ENCODE data around the gene TBKBP1. TPM values are rescaled to one million over a fixed set of nuclear protein-coding genes. Genes with fewer than 3 reads are reported as not detected.

Gene TBKBP1
- polyA plus RNA-seq, 4 donors = 23.5 to 31.4 (median 27.1) TPM

DNA sequence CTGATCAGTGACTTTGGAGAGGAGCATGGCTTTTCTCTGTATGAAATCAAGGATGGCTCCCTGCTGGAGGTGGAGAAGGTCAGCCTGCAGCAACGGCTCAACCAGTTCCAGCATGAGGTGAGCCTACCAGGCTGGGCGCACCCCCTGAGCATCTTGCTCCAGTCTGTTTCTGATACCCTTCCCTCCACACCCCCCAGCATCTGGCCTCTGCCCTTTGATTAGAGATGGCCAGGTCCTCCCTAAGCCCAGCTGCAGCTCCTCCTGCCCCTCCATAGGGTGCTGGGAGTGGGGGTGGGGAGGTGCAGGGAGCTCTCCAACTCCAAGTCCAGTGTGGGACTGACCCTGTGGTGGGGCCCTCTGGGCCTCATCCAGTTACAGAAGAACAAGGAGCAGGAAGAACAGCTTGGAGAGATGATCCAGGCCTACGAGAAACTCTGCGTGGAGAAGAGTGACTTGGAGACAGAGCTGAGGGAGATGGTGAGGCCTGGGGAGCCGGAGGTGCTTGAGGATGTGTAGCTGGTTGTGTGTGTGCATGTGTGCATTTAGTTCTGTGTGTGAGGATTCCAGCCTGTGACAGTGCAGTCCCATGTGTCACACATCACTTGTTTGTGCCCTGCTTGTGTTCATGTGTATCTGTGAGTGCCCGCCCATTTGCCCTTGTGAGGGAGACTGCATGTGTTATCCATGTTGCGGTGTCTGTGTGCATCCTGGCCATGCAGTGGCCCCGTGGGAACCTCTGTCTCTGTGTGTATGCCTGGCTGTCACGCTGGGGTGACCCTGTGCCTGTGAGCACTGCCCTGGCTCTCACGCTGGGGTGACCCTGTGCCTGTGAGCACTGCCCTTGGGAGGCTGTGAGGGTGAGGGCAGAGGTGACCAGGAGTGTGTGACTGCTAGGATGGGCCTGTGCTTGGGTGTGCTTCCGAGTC, 3.0 kb downstream of the TBKBP1 start:
- no peak for DNase-seq (ENCODE audit: low read depth in 4 of 4, low spot score in 3 of 4)

DNA sequence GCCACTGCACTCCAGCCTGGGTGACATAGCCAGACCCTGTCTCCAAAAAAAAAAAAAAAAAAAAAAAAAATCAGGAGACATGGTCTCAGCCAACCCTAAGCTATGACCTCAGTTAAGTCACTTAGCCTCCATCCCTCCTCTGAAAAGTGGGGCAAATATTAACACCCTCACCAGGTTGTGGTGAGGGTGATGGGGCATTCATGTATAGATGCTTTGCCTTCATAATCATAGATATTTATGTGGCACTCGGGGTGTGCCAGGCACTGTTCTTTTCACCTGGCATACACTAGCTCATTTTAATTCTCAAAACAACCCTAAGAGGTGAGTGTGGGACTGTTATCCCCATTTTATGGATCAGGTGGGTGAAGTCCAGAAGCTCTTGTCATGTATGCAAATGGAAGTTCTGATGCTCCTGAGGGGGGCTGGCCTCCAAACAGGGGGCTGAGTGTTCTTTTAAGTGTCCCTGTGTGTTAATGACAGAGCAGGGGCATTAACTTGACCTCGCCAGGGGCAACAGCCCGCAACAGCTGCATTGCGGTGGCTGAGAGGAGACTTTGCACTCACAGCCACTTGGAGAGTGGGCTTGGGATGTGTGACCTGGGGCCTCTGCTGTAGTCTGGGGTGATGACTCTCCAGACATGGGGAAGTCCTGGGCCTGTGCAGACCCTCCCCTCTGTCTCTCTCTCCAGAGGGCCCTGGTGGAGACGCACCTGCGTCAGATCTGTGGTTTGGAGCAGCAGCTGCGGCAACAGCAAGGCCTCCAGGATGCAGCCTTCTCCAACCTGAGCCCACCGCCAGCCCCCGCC, 4.1 kb downstream of the TBKBP1 start:
- DNase-seq (ENCODE audit: low read depth in 4 of 4, low spot score in 3 of 4) = no peak

DNA sequence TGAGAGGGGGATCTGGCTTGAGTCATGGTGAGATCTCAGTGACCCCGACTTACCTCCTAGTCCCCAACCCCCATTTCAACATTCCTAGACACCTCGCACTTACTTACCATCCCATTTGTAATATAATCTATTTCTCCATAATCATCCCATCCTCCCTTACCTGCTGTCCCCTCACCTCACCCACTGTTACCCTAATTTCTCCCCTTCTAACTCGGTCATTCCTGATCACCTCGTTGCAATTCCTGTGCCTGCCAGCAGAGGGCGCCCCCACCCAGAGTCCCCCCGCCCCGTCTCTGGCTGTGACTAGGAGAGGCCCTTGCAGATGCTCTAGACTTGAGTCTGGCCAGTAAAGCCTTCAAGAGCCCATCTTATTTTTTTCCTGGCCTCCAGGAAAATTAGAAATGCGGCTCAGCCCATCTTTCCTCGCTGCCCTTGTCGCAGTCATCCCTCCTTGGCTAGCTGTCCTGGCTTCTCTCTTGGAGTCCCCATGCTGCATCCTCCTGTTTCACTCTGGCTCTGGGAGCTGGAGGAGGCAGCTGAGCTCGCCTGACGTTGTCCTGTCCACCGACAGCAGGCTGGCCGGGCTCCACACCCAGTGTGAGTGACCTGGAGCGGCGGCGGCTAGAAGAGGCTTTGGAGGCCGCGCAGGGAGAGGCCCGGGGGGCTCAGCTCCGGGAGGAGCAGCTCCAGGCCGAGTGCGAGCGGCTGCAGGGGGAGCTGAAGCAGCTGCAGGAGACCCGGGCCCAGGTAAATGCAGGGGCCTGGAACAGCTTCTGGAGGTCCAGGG, 5.0 kb downstream of the TBKBP1 start:
- no peak for DNase-seq (ENCODE audit: low read depth in 4 of 4, low spot score in 3 of 4)

DNA sequence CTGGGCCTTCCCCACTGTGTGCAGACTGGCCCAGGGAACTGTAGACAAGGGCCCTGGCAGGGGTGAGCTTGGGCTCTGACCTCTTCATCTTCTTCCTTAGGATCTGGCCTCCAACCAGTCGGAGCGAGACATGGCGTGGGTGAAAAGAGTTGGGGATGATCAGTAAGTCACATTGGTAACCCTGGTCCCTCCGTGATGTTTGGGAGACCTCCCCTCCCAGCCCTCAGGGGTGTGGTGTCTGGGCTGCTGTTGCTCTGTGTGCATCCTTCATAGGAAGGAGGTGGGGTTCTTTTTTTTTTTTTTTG, 5.5 kb downstream of the TBKBP1 start:
- DNase-seq (ENCODE audit: low read depth in 4 of 4, low spot score in 3 of 4) = no peak

DNA sequence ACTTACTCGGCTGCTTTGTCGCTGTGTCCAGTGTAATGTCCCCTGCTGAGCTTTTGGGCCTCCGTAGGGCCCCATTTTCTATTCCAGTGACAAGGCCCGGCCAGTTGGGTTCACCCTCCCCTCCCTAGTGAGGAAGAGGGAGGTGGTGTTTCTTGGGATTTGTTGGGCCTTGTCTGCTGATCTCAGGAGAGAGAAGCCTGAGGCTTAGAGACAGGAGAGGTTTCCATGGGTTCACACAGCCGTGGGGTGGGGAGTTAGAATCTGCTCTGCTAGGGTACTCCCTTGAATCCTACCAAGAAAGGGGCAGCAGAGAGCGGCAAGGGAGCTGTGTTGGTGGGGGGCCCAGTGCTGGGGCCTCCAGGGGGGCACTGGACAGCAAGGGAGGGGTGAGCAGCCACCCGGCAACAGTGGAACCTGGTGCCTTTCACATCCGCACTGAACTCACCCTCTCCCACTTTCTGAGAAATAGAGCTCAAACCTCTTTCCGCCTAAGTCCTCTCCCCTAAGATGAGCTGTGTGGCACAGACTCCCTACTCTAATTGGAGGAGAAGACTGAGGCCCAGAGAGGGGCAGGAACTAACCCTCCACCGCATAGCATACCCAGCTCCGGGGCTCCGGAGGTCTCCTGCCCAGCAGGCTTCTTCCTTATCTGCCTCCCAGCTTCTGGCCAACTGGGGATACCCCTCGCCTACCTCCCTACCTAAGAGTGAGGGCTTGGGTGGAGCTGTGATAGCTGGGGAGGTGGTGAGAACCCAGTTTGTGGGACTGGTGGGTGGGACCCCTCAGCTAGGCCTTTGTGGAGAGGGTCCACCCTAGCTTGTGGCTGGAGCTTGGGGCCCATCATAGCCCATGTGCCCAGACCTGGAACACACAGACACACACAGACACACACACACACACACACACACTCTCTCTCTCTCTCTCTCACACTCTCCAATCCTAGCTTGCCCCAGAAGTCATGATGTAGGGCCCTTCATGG, 6.8 kb downstream of the TBKBP1 start:
- no peak for DNase-seq (ENCODE audit: low read depth in 4 of 4, low spot score in 3 of 4)

DNA sequence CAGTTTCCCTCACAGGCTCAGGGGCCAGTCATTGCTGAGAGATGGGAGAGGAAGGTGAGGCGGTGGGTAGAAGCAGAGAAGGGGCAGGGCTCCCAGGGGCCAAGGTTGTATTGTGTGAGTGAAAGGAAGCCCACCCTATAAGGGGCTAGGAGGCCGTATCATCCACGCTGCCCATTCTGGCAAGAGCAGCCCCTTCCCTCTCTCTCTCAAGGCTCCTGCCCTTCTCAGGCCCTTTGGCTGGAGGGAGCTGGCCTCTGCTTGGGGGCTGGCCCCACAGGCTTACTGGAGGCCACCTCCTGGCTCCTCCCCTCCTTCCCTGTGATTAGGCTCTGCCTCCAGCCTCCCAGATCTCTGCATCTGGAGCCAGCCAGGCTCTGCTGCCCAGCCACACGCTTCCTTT, 7.6 kb downstream of the TBKBP1 start:
- no peak for DNase-seq (ENCODE audit: low read depth in 4 of 4, low spot score in 3 of 4)

DNA sequence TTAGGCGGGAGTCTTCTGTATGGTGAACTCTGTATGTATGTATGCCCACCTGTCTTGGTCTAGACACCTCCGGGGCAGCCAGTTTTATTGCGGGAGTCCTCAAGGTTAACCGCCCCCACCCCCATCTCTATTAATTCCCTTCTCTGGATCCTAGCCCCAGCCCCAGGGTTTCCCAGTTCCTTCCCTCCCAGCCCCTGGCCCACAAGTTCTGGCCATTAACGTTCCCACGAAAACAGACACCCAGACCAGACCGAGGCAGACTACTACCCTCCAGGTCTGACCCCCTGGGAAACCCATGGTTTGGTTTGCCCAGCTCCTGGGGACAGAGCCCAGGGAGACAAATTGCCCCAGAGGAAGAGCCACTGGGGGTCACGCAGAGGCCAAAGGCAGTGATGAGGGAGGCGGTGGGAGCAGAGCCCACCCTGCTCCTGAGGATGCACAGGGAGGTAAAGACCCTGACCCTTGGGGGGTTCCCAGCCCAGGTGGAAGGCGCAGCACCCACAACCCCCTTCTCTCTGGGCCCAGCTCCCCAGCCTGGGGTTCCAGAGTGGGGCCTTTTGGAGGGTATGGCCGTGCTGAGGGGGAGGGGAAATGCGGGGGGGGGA, 8.5 kb downstream of the TBKBP1 start:
- DNase-seq (ENCODE audit: low read depth in 4 of 4, low spot score in 3 of 4) = no peak

DNA sequence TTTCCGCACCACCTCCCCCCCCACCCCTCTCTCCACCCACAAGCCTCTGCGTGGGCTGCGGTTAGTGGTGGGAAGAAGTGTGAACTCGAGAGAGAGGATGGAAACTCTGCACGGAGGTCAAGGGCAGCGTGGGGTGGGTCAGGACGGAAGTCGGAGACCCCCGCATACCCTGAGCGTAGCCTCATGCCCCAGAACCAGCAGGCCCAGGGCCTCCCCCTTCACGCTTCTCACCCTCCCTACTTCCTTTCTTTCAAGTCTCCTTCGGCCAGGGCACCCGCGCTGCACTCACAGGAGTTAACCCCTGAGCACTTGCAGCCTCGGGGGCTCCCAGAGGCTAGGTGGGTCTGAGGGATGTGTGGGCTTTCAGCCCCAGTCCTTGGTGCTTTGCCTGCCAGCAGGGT, 9.2 kb downstream of the TBKBP1 start:
- DNase-seq (ENCODE audit: low read depth in 4 of 4, low spot score in 3 of 4) = no peak

DNA sequence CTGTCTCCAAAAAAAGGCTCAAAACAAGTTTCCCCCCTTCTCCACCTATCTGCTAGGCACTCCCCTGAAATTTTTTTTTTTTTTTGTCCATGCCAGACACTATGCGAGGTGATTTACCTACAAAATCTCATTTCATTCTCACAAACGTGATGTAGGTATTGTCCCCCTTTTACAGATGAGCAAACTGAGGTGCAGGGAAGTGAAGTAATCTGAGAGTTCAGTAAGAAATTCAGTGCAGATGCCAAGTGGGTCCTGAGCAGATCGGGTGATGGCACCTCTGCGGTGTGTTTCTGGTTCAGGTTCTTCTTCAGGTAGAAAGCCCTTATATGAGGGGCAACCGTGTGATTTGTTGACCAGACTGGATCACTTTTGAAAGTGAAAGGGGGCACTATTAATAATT, 9.7 kb downstream of the TBKBP1 start:
- no peak for DNase-seq (ENCODE audit: low read depth in 4 of 4, low spot score in 3 of 4)

DNA sequence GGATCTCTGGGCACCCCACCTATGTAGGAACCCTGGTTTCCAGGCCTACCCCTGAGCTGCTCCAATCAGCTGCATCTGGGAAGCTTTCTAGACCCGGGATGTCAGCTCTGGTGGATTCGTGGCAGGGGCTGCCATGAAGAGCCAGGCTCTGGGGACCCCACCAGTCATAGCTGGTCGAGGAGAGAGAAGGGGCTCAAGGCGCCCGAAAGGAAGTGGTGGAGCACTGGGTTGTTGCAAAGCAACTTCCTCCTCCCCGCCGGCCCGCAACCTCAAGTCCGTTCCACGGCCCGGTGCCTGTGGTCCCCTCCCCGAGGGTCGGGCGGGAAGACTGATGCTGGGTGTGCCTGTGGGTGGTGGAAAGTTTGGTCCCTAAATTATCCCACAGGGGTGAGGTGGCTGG, 10.2 kb downstream of the TBKBP1 start:
- DNase-seq (ENCODE audit: low read depth in 4 of 4, low spot score in 3 of 4) = no peak

DNA sequence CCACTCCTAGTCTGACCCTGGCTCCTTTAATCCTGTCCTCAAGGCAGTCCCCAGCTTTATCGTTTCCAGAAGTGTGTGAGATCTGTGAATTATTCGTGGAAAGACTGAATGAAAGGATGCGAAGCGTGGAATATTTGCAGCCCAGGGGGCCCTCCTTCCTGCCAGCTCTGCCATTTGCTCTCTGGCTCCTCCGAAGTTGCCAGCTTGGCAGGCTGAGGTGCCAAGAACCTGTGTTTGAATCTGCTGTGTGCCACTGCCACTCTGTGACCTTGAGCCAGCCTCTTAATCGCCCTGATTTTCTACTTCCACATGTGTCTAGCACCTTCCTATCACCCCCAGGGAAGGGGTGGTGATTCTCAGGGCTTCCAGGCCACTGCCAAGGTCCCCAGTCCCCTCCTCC, 10.8 kb downstream of the TBKBP1 start:
- DNase-seq (ENCODE audit: low read depth in 4 of 4, low spot score in 3 of 4) = no peak

DNA sequence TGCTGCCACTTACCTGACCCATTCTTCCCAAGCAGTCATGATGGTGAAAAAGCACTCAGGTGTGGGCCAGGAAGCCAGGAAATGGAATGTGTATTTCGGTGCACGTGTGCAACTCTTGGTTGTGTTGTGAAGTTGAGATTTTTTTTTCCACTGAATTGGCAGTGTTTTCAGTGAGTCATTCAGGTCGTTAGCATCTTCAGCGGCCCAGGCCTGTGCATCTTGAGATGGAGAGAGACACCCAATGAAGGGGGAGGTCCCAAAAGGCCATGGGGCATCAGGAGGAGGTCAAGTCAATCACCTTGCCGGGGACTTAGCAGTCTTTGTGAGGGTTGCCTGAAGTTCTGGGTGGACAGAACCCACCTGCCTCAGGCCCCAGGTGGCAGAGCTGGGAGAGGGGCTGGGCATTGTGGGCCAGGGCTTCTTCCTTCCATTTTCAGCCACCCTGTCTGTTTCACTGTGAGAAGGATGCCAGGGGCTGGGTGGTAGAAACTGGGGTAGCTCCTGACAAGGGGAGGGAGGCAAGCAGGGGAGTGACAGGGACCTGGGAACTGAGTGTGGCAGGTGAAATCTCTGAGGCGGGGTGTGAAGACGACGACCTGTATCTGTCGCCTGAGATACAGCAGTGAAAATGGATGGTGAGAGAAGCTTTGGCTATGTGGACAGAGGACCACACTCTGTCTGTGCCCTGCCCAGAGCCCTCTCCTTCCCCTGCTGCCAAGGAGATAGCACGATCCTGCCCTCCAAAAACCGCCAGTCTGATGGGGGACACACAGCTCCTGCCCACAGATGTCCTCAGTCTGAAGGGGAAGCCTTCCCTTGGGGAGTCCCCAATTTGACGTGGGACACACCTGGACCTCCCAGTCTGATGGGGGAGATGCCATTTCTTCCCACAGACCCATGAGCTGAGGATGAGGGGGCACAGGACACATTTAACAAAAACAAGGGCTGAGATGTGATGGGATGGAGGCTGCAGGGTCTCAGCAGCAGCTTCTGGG, 11.9 kb downstream of the TBKBP1 start:
- no peak for DNase-seq (ENCODE audit: low read depth in 4 of 4, low spot score in 3 of 4)

DNA sequence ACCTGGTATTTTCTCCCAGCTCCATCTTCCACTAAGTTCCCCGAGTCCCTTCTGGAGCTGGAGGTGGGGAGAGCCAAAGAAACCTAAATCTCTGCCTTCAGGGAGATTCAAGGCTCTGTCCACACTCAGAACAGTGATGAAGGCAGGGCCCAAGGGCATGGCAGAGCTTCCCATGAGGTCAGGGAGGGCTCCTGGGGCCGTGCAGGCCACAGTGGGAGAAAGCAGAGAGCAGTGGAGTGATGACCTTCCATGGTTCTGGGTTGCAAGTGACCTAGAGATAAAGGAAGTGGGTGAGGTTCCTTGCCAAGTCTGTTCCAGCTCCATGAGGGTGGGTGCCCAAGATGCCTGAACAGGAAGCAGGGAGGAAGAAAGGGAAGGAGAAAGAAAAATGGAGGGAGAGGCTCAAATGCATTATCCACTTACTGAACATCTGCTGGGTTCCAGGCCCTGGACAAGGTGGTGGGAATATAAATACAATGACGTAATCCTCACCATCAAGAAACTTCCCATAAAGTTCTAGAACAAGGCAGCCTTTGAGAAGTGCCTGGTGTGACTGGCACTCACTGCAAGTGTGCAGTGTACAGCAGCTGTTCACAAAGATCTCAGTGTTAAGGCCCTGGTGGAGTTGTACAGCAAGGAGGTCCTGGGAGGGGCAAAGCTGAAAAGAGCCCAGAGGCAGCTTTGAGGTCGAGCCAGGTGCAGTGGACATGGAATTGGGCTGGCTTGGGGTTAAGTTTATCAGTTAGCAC, 13.3 kb downstream of the TBKBP1 start:
- DNase-seq (ENCODE audit: low read depth in 4 of 4, low spot score in 3 of 4) = no peak

DNA sequence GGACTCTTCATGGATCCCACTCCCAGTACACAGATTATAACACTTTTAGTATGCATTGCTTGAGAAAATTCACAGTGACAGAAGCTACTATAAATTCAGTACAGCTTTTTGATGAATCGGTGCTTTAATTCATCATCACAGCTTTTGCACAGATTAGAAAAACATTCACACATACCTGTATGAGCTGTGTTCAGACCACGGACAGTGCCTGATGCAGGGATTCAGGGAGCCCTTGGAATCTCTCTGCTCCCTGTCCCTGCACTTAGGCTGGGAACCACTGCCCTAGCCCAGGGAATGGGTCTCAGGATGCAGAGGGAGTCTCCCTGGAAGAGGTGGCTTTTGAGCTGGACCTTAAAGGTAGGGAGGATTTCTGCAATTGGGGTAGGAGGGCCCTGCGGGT, 13.9 kb downstream of the TBKBP1 start:
- no peak for DNase-seq (ENCODE audit: low read depth in 4 of 4, low spot score in 3 of 4)

DNA sequence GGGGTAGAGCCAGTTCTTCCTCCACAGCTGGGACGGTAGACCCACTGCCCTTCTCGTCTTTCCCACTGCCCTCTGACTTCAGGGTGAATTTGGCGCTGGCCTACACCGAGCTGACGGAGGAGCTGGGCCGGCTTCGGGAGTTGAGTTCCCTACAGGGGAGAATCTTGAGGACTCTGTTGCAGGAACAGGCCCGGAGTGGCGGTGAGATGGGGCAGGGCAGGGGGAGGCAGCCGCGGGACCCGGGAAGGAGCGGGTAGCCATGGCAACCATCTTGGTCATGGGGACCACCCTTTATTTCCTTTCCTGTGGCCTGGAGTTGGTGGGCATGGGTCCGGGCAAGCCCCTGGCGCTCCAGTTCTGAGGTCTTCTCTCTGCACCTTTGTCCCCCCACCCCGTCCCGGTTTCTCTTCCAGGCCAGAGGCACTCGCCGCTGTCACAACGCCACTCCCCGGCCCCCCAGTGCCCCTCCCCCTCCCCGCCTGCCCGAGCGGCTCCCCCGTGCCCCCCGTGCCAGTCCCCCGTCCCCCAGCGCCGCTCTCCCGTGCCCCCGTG, 14.4 kb downstream of the TBKBP1 start:
- no peak for DNase-seq (ENCODE audit: low read depth in 4 of 4, low spot score in 3 of 4)

DNA sequence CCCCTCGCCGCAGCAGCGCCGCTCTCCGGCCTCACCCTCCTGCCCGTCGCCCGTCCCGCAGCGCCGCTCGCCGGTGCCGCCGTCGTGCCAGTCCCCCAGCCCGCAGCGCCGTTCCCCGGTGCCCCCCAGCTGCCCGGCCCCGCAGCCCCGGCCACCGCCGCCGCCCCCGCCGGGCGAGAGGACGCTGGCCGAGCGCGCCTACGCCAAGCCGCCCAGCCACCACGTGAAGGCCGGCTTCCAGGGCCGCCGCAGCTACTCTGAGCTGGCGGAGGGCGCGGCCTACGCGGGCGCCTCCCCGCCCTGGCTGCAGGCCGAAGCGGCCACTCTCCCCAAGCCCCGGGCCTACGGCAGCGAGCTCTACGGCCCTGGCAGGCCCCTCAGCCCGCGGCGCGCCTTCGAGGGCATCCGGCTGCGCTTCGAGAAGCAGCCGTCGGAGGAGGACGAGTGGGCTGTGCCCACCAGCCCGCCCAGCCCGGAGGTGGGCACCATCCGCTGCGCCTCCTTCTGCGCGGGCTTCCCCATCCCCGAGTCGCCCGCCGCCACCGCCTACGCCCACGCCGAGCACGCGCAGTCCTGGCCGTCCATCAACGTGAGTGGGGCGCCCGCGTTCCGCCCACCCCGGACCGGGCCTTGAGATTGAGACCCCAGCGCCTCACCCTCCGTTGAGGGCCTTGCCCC, 15.0 kb downstream of the TBKBP1 start:
- no peak for DNase-seq (ENCODE audit: low read depth in 4 of 4, low spot score in 3 of 4)

DNA sequence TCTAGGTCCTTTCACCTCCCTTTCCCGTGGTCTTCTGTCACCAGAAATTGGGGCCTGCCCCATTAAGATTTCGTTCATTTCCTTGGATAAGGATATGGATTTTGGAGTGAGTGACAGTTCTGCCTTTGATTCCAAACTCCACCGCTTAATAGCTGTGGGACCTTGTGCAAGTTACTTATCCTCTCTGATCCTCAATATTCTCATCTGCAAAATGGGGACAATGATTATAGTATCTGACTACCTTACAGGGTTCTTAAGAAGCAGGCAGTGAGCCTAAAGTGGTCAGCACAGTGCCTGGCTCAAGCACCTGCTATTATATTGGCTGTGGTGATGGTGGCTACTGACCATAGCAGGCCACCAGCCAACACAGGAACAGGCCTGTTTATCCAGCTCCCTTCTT, 15.6 kb downstream of the TBKBP1 start:
- DNase-seq (ENCODE audit: low read depth in 4 of 4, low spot score in 3 of 4) = no peak
